ENCODE data around the gene BCLAF1. TPM values are rescaled to one million over a fixed set of nuclear protein-coding genes. Genes with fewer than 3 reads are reported as not detected.

The BCLAF1 gene
- total RNA-seq, 1 donor from 2014 or later = 53.2 TPM

DNA sequence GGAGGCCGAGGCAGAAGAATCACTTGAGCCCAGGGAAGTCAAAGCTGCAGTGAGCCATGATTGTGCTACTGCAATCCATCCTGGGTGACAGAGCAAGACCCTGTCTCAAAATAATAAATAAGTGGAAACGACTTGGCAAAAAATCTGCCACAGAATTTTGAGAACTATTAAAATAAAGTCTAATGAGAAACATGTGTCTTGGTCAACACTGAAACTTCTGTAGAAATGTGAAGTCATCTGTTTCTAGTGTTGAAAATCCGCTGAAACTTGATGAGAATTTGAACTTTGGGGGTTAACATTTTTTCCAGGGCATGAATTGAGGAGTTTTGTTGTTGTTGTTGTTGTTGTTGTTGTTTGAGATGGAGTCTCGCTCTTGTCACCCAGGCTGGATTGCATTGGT, 29.0 kb upstream of the BCLAF1 start:
- no peak overlapping the region for H3K4me3 ChIP-seq
- H3K36me3 ChIP-seq = no peaks in the 10 kb centered on the region
- H3K27ac ChIP-seq (replicated peaks) = no peak overlapping the region
- no peak for TF ChIP-seq CTCF (IDR thresholded peaks at IDR 0.05; ENCODE audit: borderline replicate concordance)
- no peaks in the 10 kb centered on the region for H3K4me1 ChIP-seq
- DNase-seq = no peak
- no peaks in the 10 kb centered on the region for H3K9me3 ChIP-seq (replicated peaks)
- intact Hi-C loops (cut with micrococcal nuclease) = loop anchor here (10.0 kb wide), 1 partner anchor 814 kb away; no protein-coding TSS in a partner anchor
- H3K27me3 ChIP-seq (ENCODE audit: low read depth) = no peaks in the 10 kb centered on the region

- Histone ChIP-seq H3K4me1 (no peaks in the 10 kb centered on the region), H3K36me3 (no peaks in the 10 kb centered on the region), H3K9me3 (replicated peaks) (no peaks in the 10 kb centered on the region), H3K27ac (replicated peaks) (no peak overlapping the region), H3K27me3 (ENCODE audit: low read depth) (peaks cover 7% of the 10 kb centered on the region), H3K4me3 (no peak overlapping the region)
- DNase-seq = no peak
- intact Hi-C loops (cut with micrococcal nuclease) = loop anchor here (10.0 kb wide), 1 partner anchor 813 kb away; no protein-coding TSS in a partner anchor
- no peak for TF ChIP-seq CTCF (IDR thresholded peaks at IDR 0.05; ENCODE audit: borderline replicate concordance)
These were observed 28.3 kb upstream of the BCLAF1 start for GRCh38 chr6:136317971-136318370.

- peaks cover 7% of the 10 kb centered on the region for H3K27me3 ChIP-seq (ENCODE audit: low read depth)
- TF ChIP-seq CTCF (IDR thresholded peaks at IDR 0.05; ENCODE audit: borderline replicate concordance) = peak; percentile 90
- intact Hi-C loops (cut with micrococcal nuclease) = loop anchor here (10.0 kb wide), 1 partner anchor 812 kb away; no protein-coding TSS in a partner anchor
- H3K4me3 ChIP-seq = no peak overlapping the region
- DNase-seq = no peak
- no peaks in the 10 kb centered on the region for H3K36me3 ChIP-seq
- H3K27ac ChIP-seq (replicated peaks) = no peak overlapping the region
- no peaks in the 10 kb centered on the region for H3K9me3 ChIP-seq (replicated peaks)
- H3K4me1 ChIP-seq = no peaks in the 10 kb centered on the region
These were observed 27.5 kb upstream of the BCLAF1 start for GRCh38 chr6:136317021-136317694.

DNA sequence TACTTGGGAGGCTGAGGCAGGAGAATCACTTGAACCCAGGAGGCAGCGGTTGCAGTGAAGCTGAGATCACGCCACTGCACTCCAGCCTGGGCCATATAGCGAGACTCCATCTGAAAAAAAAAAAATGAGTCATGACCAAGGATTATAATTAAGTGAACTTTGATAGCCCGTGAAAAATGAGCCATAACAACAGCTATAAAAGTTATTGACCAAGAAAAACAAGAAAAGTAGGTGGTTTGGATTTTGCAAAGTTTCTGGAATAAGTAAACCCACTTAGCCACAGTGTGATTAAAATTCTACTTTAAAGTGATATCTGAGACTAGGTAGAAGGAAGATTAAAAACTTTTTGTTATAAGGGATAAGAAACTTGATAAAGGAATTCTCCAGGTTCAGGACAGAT, 25.9 kb upstream of the BCLAF1 start:
- intact Hi-C loops (cut with micrococcal nuclease) = loop anchor here (10.0 kb wide), 1 partner anchor 811 kb away; no protein-coding TSS in a partner anchor
- Histone ChIP-seq H3K27ac (replicated peaks) (no peak overlapping the region), H3K9me3 (replicated peaks) (no peaks in the 10 kb centered on the region), H3K4me1 (no peaks in the 10 kb centered on the region), H3K4me3 (no peak overlapping the region), H3K27me3 (ENCODE audit: low read depth) (peaks cover 7% of the 10 kb centered on the region), H3K36me3 (no peaks in the 10 kb centered on the region)
- DNase-seq = no peak
- no peak for TF ChIP-seq CTCF (IDR thresholded peaks at IDR 0.05; ENCODE audit: borderline replicate concordance)

GRCh38 chr6:136312975-136313374, 23.3 kb upstream of the BCLAF1 start:
- Histone ChIP-seq H3K4me3 (no peak overlapping the region), H3K9me3 (replicated peaks) (no peaks in the 10 kb centered on the region), H3K4me1 (no peaks in the 10 kb centered on the region), H3K27ac (replicated peaks) (no peak overlapping the region), H3K27me3 (ENCODE audit: low read depth) (peaks cover 7% of the 10 kb centered on the region), H3K36me3 (no peaks in the 10 kb centered on the region)
- no peak for TF ChIP-seq CTCF (IDR thresholded peaks at IDR 0.05; ENCODE audit: borderline replicate concordance)
- no peak for DNase-seq
- intact Hi-C loops (cut with micrococcal nuclease) = loop anchor here (10.0 kb wide), 1 partner anchor 808 kb away; no protein-coding TSS in a partner anchor
